HG02884 (cell line): ENCODE measurements around the gene SLC25A11.
"Not testable (repeated sequence)": the region's sequence is repeated elsewhere in the genome, so short reads cannot be mapped to it uniquely, and the experiment has no call there.

Experiments
- ATAC-seq: cut with Tn5 transposase; IDR thresholded peaks from one replicate; pipeline ENCODE4 v1.9.1; 2021; ENCODE audit warnings: mild to moderate bottlenecking, moderate library complexity; ENCODE audit not compliant: unreplicated experiment

Gene SLC25A11

DNA sequence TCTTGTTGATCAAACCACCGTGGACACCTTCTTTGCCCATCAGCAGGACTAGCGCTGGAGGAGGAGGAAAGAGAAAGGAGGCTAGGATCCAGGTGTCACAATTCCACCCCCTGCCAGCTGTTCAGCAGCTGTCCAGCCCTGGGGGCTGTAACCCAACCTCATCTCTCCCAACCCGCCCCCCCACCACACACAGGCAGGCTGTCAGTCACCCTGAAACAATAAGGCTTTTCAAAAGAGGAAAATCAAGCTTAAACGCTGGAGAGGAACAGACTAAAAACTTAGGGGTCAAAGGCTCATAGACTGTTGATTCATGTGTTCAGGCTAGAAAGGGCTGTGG is 6.1 kb upstream of the SLC25A11 start:
- ATAC-seq = no peak

DNA sequence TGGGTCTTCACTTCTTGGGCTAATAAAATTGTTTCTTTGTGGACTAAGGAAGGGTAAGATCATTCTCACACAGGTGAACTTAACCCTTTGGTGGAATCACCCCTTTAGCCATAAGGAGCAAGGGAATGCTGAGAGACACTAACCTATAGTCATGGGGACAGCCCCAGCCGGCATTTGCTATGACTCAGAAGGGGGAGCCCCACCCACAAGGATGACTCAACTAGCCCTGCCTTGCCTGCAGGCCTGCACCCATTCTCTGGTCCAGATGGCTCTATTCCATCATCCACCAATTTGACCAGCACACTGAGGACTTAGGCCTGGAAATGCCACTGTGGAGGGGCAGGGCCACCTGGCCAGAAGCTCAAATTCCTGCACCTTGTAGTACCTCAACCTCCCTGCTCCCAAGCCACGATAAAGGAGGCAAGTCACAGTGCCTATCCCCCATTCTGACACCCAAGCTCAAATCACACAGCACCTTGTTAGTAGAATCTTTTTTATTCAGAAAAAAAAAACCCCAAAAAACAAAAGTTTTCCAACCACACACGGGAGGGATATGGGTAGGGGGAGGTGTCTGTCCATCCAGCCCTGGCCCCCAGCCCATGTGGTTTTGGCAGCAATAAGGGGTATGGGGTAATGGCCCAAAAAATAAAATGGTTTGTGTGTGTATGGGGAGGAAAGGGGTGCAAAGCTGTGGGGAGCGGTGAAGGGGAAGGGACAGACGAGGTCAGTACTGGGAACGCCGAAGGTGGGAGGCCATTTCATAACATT is 5.5 kb upstream of the SLC25A11 start:
- no peak for ATAC-seq

DNA sequence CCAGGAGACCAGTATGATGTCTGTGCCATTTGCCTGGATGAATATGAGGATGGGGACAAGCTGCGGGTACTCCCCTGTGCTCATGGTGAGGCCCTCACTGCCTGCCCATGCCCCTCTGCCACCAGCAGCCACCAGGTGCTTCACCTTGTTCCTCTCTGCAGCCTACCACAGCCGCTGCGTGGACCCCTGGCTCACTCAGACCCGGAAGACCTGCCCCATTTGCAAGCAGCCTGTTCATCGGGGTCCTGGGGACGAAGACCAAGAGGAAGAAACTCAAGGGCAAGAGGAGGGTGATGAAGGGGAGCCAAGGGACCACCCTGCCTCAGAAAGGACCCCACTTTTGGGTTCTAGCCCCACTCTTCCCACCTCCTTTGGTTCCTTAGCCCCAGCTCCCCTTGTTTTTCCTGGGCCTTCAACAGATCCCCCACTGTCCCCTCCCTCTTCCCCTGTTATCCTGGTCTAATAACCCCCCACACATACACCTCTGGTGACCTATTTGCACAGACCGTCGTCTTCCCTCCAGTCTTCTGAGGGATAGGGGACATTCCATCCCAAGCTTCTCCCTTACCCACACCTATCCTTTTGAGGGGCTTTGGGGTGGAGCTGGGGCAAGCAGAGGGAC is 4.8 kb upstream of the SLC25A11 start:
- ATAC-seq = no peak

DNA sequence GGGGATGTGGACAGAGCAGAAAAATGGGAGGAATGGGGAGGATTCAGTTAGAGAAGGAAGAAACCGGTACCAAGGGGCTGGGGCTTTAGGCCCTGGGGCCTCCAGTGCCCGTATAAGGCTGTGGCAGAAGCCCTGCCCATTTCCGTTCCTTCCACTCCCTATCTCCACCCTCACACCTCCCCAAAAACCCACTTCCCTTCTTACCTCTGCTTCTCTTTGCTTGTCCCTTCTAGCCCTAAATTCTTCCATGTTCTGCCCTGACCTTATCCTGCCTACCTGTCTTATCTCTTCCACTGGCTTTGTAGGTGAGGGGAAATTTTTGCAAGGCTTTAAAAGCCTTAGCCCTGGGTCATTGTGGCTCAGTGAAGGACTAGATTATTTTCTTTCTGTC is 4.3 kb upstream of the SLC25A11 start:
- ATAC-seq = no peak

DNA sequence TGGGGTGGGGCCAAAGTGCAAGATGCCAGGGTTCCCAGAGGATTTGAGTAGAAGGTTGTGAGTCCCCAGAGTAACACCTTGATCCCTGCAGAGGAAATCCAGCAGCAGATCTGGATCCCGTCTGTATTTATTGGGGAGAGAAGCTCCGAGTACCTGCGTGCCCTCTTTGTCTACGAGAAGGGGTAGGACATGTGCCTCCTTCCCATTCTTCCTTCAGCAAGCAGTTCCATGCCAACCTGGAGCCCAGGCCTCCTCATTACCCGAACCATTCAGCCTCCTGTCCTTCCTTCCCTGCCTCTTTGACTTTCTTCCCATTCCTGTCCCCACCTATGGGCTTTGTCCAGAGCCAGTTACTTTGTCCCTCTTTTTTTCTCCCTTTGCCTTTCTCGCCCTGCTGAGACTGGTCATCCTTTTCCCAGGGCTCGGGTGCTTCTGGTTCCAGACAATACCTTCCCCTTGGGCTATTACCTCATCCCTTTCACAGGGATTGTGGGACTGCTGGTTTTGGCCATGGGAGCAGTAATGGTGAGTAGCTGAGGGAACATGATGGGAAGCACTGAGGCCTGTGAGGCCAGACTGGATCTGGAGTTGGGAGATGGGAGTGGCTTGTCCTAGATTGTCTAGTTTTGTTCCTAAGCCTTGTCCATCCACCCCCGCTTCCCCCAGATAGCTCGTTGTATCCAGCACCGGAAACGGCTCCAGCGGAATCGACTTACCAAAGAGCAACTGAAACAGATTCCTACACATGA is 3.1 kb upstream of the SLC25A11 start:
- ATAC-seq = no peak

DNA sequence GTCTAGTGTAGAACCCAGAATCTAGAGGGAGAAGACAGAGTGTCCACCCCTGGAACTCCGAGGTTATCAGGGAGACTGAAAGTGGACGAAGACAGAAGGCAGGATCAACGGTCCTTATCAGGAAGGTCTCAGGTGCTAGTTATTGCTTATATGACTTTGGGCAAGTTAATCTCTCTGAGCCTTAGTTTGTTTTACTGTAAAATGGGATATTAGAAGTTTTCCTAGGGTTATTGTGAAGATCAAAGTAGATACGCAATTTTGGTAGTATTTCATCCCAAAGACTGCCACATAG is 1.4 kb upstream of the SLC25A11 start:
- ATAC-seq = no peak

DNA sequence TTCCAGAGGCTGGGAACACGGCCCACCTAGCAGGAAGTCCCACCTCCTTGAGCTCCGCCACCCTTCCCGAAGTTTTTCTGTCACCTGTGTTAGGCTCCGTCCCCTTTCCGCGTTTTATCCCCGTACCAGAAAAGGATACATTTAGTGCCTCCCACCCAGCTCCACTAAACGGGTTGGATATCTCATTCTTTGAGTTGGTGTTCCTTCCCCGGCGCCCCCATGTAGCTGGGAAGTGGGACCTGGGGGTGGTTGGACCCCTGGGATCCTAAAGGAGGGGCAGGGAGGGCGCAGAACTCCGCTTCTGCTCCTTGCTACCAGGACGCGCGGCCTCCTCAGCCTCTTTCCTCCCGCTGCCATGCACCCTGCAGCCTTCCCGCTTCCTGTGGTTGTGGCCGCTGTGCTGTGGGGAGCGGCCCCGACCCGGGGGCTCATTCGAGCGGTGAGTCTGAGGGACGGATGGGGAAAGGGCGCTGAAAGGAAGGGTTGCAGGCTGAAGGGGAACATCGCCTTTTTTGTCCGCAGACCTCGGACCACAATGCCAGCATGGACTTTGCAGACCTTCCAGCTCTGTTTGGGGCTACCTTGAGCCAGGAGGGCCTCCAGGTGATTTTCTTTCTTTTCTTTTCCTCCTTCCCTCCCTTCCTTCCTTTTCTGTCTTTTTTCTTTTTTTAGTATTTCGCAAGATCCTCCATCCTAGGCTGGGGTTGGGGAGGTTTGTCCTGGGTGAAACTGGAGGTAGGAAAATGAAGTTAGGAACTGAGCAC is 891 bp upstream of the SLC25A11 start:
- no peak for ATAC-seq

DNA sequence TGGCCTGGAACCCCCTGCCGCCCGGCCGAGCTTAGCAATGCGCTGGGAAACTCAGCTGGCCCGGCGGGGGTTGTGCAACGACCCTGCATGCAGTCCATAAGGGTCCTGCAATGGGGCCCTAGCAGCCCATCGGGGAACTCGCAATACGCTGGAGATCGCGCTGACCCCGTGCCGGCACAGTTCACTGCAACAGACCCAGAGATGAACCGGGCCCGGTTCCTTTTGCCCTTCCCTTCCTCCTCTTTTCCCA is 375 bp downstream of the SLC25A11 start:
- peak; percentile 13 for ATAC-seq

DNA sequence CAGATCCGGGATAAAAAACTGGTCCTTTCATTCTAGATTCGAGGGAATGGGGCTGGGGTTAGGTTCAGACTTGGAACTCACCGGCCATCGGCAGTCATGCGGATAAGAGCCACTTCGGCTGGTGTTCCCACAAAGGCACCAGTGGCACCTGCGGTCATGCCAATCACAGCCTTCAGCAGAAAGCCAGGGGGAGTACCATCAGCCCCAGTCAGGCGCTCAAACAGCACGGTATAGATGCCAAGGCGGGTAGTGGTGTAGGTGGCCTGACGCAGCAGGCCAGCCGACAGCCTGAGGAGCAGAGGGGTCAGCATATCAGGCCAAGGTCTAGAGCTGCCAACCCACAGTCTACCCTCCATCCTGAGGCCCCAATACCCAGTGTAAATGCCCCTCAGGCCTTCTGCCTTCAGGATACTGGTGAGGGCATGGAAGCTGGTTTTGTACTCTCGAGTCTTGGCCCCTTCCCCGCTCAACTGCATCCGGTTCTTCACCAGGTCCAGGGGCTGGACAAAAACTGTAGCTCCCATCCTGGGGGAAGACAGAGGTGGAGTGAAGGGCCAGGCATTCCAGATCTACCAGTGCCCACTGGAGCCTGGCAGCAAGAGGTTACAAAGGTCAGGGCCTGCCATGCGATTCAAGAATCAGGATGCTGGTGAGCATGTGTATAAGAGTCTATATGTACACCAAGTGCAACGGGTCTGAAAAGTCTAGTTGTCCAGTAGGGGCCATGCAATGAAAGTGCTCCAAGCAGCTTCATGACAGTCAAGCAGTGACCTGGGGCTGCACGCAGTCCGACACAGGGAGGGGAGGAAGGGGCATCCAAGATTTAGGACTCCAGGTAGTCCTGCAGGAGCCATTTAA is 929 bp downstream of the SLC25A11 start:
- ATAC-seq = no peak

DNA sequence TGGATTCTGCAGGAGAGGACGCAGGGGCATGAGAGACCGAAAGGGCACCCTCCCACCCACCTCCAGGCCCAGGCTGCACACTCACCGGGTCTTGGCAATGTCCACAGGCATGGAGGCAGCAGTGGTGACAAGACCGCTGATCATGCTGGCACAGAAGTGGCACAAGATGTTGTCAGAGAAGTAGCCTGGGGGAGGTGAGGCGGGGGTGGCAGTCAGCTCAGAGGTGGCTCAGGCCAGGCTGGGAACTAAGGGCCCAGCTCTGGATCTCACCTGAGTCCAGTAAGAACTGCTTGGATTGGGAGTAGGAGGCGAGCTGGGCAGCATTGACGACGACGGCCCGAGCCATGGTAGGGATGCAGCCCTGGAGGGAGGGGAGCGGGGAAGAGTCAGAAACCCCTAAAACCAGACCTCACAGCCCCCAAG is 1.8 kb downstream of the SLC25A11 start:
- no peak for ATAC-seq

DNA sequence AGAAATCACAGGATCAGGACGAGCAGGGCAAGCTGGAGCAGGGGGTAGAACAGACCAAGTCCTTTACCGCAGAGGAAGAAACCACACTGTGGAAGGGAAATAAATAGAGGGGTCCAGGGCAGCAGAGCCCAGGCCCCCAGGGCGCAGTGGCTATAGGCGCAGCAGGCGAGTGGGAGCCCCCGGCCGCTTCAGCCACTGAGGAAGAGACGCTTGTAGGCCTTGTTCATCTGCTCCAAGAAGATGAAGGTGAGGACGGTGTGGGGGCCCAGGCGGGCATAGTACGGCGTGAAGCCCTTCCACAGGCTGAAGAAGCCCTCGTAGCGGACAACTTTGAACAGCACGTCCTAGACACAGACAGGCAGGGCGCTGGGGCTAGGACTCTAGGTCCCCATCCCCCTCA is 2.3 kb downstream of the SLC25A11 start:
- no peak for ATAC-seq

DNA sequence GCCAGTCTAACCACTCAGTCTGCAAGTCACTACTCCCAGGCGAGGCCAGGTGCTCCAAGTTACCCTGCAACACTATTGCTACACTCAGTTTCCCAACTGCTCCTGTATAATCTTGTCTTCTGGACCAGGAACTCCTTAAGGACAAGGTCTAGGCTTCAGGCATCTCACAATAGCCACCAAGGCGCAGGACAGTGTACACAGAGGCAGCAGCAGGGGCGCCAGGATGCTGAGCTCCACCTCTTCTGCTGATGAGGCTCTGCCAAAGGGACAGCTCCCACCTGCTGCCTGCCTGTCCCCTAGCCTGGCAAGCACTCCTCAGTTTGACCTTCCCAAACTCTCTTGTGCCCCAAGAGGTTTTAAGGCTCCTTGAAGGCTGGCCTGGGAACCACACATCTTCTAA is 3.4 kb downstream of the SLC25A11 start:
- no peak for ATAC-seq

DNA sequence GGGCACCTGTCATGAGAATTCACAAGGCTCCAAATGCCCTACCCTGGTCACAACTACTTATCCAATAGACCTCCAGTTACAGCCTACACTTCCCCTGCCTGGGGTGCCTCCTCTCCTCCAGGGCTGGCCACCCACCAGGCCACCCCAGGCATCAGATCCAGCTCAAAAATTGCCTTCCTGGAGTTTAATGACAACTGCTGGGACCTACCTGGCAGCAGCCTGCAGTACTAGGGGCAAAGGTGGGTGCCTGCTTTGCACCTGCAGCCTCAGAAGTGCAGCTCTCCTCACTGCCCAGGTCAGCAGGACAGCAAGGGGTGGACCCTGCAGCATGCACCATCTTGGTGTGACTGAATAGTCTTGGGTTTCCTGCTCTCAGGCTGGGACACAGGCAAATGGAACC is 4.2 kb downstream of the SLC25A11 start:
- no peak for ATAC-seq

DNA sequence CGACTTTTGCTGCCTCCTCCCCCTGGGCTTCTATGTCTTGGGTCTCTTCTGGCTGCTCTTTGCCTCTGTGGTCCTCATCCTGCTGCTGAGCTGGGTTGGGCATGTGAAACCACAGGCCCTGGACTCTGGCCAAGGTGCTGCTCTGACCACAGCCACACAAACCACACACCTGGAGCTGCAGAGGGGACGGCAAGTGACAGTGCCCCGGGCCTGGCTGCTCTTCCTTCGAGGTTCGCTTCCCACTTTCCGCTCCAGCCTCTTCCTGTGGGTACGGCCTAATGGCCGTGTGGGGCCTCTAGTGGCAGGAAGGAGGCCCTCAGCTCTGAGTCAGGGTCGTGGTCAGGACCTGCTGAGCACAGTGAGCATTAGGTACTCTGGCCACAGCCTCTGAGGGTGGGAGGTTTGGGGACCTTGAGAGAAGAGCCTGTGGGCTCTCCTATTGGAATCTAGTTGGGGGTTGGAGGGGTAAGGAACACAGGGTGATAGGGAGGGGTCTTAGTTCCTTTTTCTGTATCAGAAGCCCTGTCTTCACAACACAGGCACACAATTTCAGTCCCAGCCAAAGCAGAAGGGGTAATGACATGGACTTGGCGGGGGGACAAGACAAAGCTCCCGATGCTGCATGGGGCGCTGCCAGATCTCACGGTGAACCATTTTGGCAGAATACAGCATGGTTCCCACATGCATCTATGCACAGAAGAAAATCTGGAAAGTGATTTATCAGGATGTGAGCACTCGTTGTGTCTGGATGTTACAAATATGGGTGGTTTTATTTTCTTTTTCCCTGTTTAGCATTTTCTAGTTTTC is 5.5 kb downstream of the SLC25A11 start:
- ATAC-seq = no peak

DNA sequence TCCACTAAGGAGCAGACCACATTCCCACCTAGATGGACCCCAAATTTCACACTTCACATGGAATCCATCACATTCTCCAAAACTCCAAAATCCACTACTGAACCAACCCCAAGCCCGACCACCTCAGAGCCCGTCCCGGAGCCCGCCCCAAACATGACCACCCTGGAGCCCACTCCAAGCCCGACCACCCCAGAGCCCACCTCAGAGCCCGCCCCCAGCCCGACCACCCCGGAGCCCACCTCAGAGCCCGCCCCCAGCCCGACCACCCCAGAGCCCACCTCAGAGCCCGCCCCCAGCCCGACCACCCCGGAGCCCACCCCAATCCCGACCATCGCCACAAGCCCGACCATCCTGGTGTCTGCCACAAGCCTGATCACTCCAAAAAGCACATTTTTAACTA is 6.2 kb downstream of the SLC25A11 start:
- no peak for ATAC-seq

DNA sequence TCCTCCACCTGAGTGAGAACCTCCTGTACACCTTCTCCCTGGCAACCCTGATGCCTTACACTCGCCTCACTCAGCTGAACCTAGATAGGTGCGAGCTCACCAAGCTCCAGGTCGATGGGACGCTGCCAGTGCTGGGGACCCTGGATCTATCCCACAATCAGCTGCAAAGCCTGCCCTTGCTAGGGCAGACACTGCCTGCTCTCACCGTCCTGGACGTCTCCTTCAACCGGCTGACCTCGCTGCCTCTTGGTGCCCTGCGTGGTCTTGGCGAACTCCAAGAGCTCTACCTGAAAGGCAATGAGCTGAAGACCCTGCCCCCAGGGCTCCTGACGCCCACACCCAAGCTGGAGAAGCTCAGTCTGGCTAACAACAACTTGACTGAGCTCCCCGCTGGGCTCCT is 7.1 kb downstream of the SLC25A11 start:
- no peak for ATAC-seq

DNA sequence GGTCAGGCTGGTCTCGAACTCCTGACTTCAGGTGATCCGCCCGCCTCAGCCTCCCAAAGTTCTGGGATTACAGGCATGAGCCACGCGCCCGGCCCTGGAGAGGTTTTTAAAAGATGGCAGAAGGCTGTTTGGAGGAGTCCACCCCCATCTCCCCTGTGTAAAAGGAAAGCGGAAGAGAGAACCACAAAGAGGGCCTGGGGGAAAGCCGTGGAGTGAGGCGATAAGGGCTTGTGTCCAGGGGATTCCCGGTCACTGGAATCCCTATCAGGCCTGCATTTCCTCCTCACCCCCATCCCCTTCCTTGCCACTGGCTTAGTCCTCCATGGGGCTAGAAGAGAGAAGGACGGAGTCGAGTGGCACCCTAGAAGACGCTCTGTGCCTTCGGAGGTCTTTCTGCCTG is 7.9 kb downstream of the SLC25A11 start, which contains the start of gene GP1BA:
Gene GP1BA (plus strand): TSS at position 315 of the 400 bp plus-strand sequence. CDS start 328 bp downstream, outside the sequence.
- no peak for ATAC-seq

DNA sequence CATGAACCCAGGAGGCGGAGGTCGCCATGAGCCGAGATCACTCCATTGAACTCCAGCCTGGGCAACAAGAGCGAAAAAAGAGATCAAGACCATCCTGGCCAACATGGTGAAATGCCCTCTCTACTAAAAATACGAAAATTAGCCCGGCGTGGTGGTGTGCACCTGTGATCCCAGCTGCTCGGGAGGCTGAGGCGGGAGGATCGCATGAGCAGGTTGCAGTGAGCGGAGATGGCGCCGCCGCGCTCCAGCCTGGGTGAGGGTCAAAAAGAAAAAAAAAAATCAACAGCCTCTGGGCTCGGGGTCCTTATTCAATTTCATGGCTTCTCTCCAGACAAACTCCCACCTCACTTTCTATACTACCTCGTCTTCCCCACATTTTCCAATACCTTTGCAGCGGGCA is 11.0 kb downstream of the SLC25A11 start:
- no peak for ATAC-seq

DNA sequence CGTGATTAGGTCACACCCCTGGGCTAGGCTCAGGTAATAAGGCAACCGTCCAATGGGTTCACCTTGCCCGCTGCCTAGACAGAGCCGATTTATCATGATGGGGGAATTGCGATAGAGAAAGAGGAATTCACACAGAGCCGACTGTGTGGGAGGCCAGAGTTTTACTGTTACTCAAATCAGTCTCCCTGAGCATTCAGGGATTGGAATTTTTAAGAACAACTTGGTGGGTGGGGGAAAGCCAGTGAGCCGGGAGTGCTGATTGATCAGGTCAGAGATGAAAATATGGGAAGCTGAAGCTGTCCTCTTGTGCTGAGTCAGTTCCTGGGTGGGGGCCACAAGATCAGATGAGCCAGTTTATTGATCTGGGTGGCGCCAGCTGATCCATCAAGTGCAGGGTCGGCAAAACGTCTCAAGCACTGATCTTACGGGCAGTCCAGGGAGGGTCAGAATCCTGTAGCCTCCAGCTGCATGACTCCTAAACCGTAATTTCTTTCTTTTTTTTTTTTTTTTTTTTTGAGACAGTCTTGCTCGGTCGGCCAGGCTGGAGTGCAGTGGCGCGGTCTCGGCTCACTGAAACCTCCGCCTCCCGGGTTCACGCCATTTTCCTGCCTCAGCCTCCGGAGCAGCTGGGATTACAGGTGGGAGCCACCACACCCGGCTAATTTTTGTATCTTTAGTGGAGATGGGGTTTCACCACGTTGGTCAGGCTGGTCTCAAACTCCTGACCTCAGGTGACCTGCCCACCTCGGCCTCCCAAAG is 13.1 kb downstream of the SLC25A11 start:
- not testable (repeated sequence) for ATAC-seq
